Thyroid gland (tissue), 4 donors: ENCODE data around the gene ZNF814. TPM values are rescaled to one million over a fixed set of nuclear protein-coding genes. Genes with fewer than 3 reads are reported as not detected.

Experiments used
- DNase-seq, 2 donors: peaks; one replicate each; pipeline ENCODE4 v3.0.0-alpha.2; 2019
- H3K27ac ChIP-seq, 3 donors: fragments of 200-600 bp; sonication (generic); 1 replicate in 2 of 3; 2 replicates in 1 of 3; pipeline ENCODE4 v1.5.1; 2016 to 2019; ENCODE audit warnings: mild to moderate bottlenecking in 1 of 3, moderate library complexity in 1 of 3
- H3K27me3 ChIP-seq: fragments of 200-600 bp; sonication (generic); one replicate; pipeline ENCODE4 v1.5.1; 2019
- H3K36me3 ChIP-seq, 2 donors: fragments of 200-600 bp; sonication (generic); one replicate each; pipeline ENCODE4 v1.5.1; 2016 to 2019
- H3K4me1 ChIP-seq, 2 donors: fragments of 200-600 bp; sonication (generic); one replicate each; pipeline ENCODE4 v1.5.1; 2017 to 2019
- H3K4me3 ChIP-seq, 3 donors: fragments of 200-600 bp; sonication (generic); replicated peaks in 1 of 3; 1 replicate in 2 of 3; 2 replicates in 1 of 3; pipeline ENCODE4 v1.5.1; 2016; ENCODE audit warnings: mild to moderate bottlenecking in 1 of 3
- H3K9me3 ChIP-seq: fragments of 200-600 bp; sonication (generic); one replicate; pipeline ENCODE4 v1.5.1; 2017
- CTCF ChIP-seq, 6 experiments: fragments of 200-600 bp in 3 of 6; fragments of 450-650 bp in 3 of 6; sonication (generic) in 3 of 6; IDR thresholded peaks; one replicate each; pipeline ENCODE4 v1.5.1; 2016 to 2019; ENCODE audit warnings: antibody characterized with exemption in 6 of 6, mild to moderate bottlenecking in 2 of 6, inconsistent platforms in 1 of 6, moderate library complexity in 1 of 6
- POLR2A ChIP-seq, 2 donors: fragments of 450-650 bp; IDR thresholded peaks; one replicate each; pipeline ENCODE4 v1.6.1; 2017; ENCODE audit warnings: antibody characterized with exemption in 2 of 2, mild to moderate bottlenecking in 2 of 2, moderate library complexity in 1 of 2
- whole genome bisulfite sequencing, 2 donors: methylation state at CpG; one replicate each; pipeline ENCODE4 v1.1.5; 2017; 5-methylcytosine and 5-hydroxymethylcytosine counted together
- intact Hi-C: fragments of 100-400 bp; cut with DNase I; formaldehyde crosslinking; loops from one replicate; pipeline ENCODE4 v1.15.1; 2023
- total RNA-seq, 4 donors: library from RNA; depleted of rRNA; stranded (reverse); fragments of >200 nt; gene quantifications; one replicate each; pipeline ENCODE4 v1.2.3, GENCODE V29; 2016

The ZNF814 gene
- 10 to 100 TPM; 25.6 to 41.4 (median 31.6) TPM for total RNA-seq

GRCh38 chr19:57888560-57889231 lies at the start of gene ZNF814:
ZNF814 (minus strand) TSS chr19:57889037; CDS start chr19:57888802, 235 bp downstream.
- peak within 1 kb of the TSS; percentile 25 to 80 (median 54) for H3K27ac ChIP-seq
- DNase-seq = peak; percentile 90 to 91
- H3K9me3 ChIP-seq = no peaks in the 10 kb centered on the region
- 0 to 1% methylated on average over 7 to 26 of the region's 43 CpGs for WGBS, 2 donors
- H3K36me3 ChIP-seq = no peaks in the 10 kb centered on the region
- H3K4me3 ChIP-seq = peak within 1 kb of the TSS; percentile 52 to 86 (median 83)
- peaks cover 5 to 9% of the 10 kb centered on the region in 2 donors for H3K4me1 ChIP-seq
- no peaks in the 10 kb centered on the region for H3K27me3 ChIP-seq
- peak in 3 of 6 experiments; percentile 31 to 41 (median 40) for TF ChIP-seq CTCF (IDR thresholded peaks at IDR 0.05)
- peak in 1 of 2 donors; percentile 50 for TF ChIP-seq POLR2A (IDR thresholded peaks at IDR 0.05)
- intact Hi-C loops = no loop called here

GRCh38 chr19:57935731-57936130 lies 46.9 kb upstream of the ZNF814 start:
- H3K9me3 ChIP-seq = no peaks in the 10 kb centered on the region

GRCh38 chr19:57934820-57935665 lies 46.2 kb upstream of the ZNF814 start, which contains the start of gene ZNF418:
ZNF418 (minus strand) TSS chr19:57935402; CDS start chr19:57933822, 1,580 bp downstream.
- H3K9me3 ChIP-seq = no peaks in the 10 kb centered on the region
- intact Hi-C loops = no loop called here

More at GRCh38 chr19:57935731-57936130, 46.9 kb upstream of the ZNF814 start:
- no peak for TF ChIP-seq POLR2A (IDR thresholded peaks at IDR 0.05)
- TF ChIP-seq CTCF (IDR thresholded peaks at IDR 0.05) = no peak
- intact Hi-C loops = no loop called here
- Histone ChIP-seq H3K4me1 (peaks cover 11 to 12% of the 10 kb centered on the region in 2 donors), H3K27ac (peak overlapping the region in 1 of 3 donors; percentile 72), H3K4me3 (no peak overlapping the region), H3K36me3 (peaks cover 0 to 3% of the 10 kb centered on the region in 2 donors), H3K27me3 (no peaks in the 10 kb centered on the region)
- DNase-seq = no peak
- 80 to 83% methylated on average over 12 of the region's 12 CpGs for WGBS, 2 donors

GRCh38 chr19:57927587-57927986 lies 38.8 kb upstream of the ZNF814 start:
- H3K27ac ChIP-seq = no peak overlapping the region
- H3K4me3 ChIP-seq = no peak overlapping the region
- H3K9me3 ChIP-seq = no peaks in the 10 kb centered on the region
- TF ChIP-seq CTCF (IDR thresholded peaks at IDR 0.05) (no peak), POLR2A (IDR thresholded peaks at IDR 0.05) (no peak)
- peaks cover 17 to 26% of the 10 kb centered on the region in 2 donors for H3K36me3 ChIP-seq
- DNase-seq = no peak
- intact Hi-C loops = no loop called here
- H3K4me1 ChIP-seq = no peaks in the 10 kb centered on the region
- H3K27me3 ChIP-seq = no peaks in the 10 kb centered on the region
- WGBS, 2 donors = 95 to 100% methylated on average over 4 of the region's 4 CpGs

More at GRCh38 chr19:57934820-57935665, 46.2 kb upstream of the ZNF814 start, which contains the start of gene ZNF418:
- H3K27ac ChIP-seq = peak within 1 kb of the TSS; percentile 10 to 72 (median 56)
- no peaks in the 10 kb centered on the region for H3K27me3 ChIP-seq
- H3K4me3 ChIP-seq = peak within 1 kb of the TSS; percentile 2 to 83 (median 60)
- WGBS, 2 donors = 2 to 5% methylated on average over 14 to 52 of the region's 54 CpGs
- peak; percentile 68 to 72 for DNase-seq
- H3K4me1 ChIP-seq = peaks cover 11 to 12% of the 10 kb centered on the region in 2 donors
- H3K36me3 ChIP-seq = peaks cover 0 to 6% of the 10 kb centered on the region in 2 donors
- TF ChIP-seq CTCF (IDR thresholded peaks at IDR 0.05) (no peak), POLR2A (IDR thresholded peaks at IDR 0.05) (peak in 1 of 2 donors; percentile 38)
